ENCODE data around the gene TLL1.

GRCh38 chr4:166146806-166147540, 273.9 kb downstream of the TLL1 start:
- TF ChIP-seq POLR2A (IDR thresholded peaks at IDR 0.05; ENCODE audit: low read length) = no peak
- TF ChIP-seq GATA1 (IDR thresholded peaks at IDR 0.05; ENCODE audit: low read depth, low read length) = no peak

All from erythroblast (primary cell).